GM13976 (cell line): ENCODE results near the gene WDR20.

Experiments
- DNase-seq: peaks from one replicate; pipeline ENCODE4 v3.0.0; 2012; ENCODE audit warnings: low spot score
- CTCF ChIP-seq: IDR thresholded peaks from 2 replicates; pipeline ENCODE4 v1.5.1; 2012; ENCODE audit warnings: borderline replicate concordance, mild to moderate bottlenecking; ENCODE audit not compliant: insufficient read depth; ENCODE audit errors: extremely low read depth, missing control alignments, control extremely low read depth
- in situ Hi-C: fragments of 300-500 bp; cut with MboI; formaldehyde crosslinking; loops from one replicate; pipeline ENCODE4 v1.12.0; 2022; ENCODE audit warnings: low sequenced_read_pairs, mixed read lengths, inconsistent platforms; ENCODE audit not compliant: unreplicated experiment

The WDR20 gene

GRCh38 chr14:102249041-102249440 lies 109.3 kb downstream of the WDR20 start:
- in situ Hi-C loops: no loop called here

GRCh38 chr14:102249981-102250380 lies 110.3 kb downstream of the WDR20 start:
- no peak for DNase-seq
- no peak for TF ChIP-seq CTCF
- in situ Hi-C loops: no loop called here

More at GRCh38 chr14:102249041-102249440, 109.3 kb downstream of the WDR20 start:
- no peak for DNase-seq
- TF ChIP-seq CTCF: no peak

DNA sequence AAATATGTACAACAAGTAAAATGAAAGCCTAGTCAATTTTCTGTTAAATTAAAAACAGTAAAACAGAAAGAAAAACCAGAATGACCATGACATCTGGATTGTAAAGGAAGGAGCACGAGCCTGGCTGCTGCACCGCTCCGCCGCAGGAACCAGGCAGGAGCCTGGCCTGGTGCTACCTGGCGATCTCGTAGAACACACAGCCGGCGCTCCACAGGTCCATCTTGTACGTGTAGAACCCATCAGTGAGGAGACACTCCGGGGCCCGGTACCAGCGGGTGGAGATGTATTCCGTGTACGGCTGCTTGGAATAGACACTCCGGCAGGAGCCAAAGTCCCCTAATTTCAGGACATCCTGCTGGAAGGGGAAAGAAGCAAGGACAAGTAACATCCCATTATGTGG lies 110.9 kb downstream of the WDR20 start:
- no peak for DNase-seq
- in situ Hi-C loops: no loop called here
- no peak for TF ChIP-seq CTCF

- in situ Hi-C loops: no loop called here
- no peak for TF ChIP-seq CTCF
- no peak for DNase-seq
Measured at GRCh38 chr14:102251161-102251560, 111.5 kb downstream of the WDR20 start.

DNA sequence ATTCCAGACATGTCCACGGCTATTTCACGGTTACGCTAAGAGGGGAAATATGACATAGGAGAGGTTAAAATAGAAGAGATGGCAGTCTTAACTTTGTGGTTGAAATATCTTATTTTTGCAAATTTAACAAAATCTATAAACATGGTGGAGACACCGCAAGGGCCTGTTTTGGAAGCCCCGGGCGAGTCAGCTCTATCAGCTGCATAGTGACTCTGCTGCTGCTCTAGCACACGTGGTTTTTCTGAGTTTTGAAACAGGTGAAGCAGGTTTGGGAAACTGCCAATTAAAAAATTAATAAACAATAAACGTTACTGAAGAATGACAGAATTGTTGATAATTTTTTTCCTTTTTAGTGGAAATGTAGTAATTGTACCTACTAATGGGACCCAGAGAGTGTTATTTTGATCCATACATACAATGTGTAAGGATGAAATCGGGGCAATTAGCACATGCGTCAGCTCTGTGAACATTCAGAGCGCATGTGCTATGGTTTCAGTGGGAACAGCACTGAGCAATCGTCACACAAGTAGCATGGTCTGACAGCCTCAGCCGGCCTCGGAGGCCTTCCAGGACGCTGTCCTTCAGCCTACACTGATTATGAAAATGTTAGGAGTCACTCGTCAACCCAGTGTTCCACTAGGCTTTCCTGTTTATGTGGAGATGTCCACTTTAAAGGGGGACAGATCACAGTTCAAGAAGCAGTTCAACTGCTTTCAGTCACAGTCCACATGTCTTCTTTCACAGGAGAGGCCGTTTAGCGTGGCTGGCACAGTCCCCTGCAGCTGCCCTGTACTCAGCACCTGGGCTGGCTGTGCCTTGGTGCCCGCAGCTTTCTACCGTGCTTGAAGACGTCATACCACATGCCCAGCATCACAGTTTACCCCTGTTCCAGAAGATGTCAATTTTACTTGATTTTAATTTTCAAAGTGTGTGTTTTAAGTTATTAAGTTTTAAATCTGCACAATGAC lies 113.4 kb downstream of the WDR20 start:
- in situ Hi-C loops: no loop called here
- no peak for DNase-seq
- no peak for TF ChIP-seq CTCF

DNA sequence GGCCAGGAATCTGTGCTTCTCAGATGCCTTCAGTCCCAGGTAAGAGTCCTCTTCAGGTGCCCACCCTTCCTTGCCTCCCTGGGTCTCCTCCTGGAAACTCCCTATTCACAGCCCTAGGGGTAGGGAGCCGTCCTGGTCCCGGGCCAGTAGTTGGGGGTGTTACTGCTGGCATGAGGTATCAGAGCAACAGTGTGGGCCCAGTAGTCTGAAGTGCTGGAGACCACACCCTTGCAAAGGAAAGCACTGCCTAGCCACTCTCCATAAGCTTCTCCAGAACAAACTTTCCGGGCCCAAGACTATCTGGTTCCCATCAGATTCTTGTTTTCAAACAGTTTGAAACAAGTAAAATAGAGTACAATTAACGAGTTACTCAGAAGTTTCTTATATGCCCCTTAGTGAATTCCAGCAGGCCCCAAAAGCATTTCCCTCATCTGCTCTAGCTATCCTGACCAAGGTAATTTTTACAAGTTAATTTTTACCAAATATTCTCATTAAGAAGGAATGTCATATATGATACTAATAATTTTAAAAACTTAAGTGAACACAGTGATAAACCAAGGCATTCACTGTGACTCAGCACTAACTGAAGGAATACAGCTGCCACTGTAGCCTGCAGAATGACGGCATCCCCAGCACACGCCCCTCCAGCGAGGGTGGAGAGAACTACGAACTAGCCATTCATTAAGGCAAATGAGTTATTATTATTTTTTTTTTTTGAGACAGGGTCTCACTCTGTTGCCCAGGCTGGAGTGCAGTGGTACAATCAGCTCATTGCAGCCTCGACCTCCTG lies 115.9 kb downstream of the WDR20 start:
- in situ Hi-C loops: no loop called here
- no peak for TF ChIP-seq CTCF
- no peak for DNase-seq
